Muscle layer of duodenum (tissue), 2 donors: Measurements from ENCODE around the gene MYH6.
"Not testable (repeated sequence)": the region's sequence is repeated elsewhere in the genome, so short reads cannot be mapped to it uniquely, and the experiment has no call there.

ENCODE experiments used
- H3K27ac ChIP-seq: one replicate; pipeline ENCODE4 v1.7.0; 2013; ENCODE audit warnings: mild to moderate bottlenecking, low read length
- H3K27me3 ChIP-seq: one replicate; pipeline ENCODE4 v1.7.0; 2013; ENCODE audit warnings: low read depth, mild to moderate bottlenecking, control low read depth, low read length
- H3K36me3 ChIP-seq, 2 donors: one replicate each; pipeline ENCODE4 v1.7.0; 2013; ENCODE audit warnings: low read length in 2 of 2, control low read depth in 1 of 2, mild to moderate bottlenecking in 1 of 2; ENCODE audit not compliant: insufficient read depth in 2 of 2, control insufficient read depth in 1 of 2
- H3K4me1 ChIP-seq, 2 donors: one replicate each; pipeline ENCODE4 v1.7.0; 2013; ENCODE audit warnings: low read length in 2 of 2, mild to moderate bottlenecking in 2 of 2, control low read depth in 1 of 2, moderate library complexity in 1 of 2; ENCODE audit not compliant: insufficient read depth in 2 of 2, control insufficient read depth in 1 of 2
- H3K4me3 ChIP-seq, 2 donors: one replicate each; pipeline ENCODE4 v1.7.0; 2013; ENCODE audit warnings: low read length in 2 of 2, low read depth in 1 of 2, mild to moderate bottlenecking in 1 of 2
- H3K9me3 ChIP-seq, 2 donors: one replicate each; pipeline ENCODE4 v1.7.0; 2013; ENCODE audit warnings: low read length in 2 of 2, control low read depth in 1 of 2, mild to moderate bottlenecking in 1 of 2; ENCODE audit not compliant: control insufficient read depth in 1 of 2
- donor health status: healthy.

The MYH6 gene

DNA sequence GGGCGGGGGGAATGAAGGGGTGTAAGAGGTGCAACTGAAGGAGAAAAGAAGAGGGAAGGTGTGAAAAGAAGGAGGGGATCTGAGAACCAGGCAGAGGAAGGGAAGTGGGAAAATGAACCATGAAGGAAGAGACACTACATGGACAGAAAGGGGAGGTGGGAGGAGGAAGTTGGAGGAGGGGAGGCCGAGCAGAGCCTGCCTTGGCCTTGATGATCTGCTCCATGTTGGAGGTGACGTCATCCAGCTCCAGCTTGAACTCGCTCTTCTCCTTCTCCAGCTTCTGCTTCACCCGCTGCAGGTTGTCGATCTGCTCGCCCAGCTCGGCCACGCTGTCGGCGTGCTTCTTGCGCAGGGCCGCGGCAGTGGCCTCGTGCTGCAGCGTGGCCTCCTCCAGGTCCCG is 11.6 kb upstream of the MYH6 start:
- not testable (repeated sequence) for H3K27ac ChIP-seq, H3K36me3 ChIP-seq, H3K4me3 ChIP-seq, H3K27me3 ChIP-seq, H3K9me3 ChIP-seq, H3K4me1 ChIP-seq

DNA sequence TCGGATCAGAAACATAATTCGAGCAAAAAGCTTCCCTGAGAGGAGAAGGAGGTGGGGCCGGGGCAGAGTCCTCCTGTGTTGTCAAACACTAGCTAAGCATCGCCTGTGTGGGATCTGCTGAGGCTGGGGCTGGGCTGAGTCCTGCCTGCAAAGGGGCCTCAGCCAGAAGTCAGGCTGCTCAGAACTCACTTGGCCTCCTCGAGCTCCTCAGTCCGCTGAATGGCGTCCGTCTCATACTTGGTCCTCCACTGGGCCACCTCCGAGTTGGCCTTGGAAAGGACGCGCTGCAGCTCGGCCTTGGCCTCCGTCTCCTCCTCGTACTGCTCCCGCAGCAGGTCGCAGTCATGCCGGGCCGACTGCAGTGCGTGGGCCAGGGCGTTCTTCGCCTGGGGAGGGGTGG is 9.9 kb upstream of the MYH6 start:
- Histone ChIP-seq H3K27ac (no peak overlapping the region), H3K4me3 (no peak overlapping the region), H3K4me1 (no peaks in the 10 kb centered on the region), H3K27me3 (no peaks in the 10 kb centered on the region), H3K9me3 (no peaks in the 10 kb centered on the region), H3K36me3 (no peaks in the 10 kb centered on the region)

- H3K36me3 ChIP-seq, H3K4me3 ChIP-seq, H3K27me3 ChIP-seq, H3K27ac ChIP-seq, H3K9me3 ChIP-seq, H3K4me1 ChIP-seq: not testable (repeated sequence)
Observed at GRCh38 chr14:23417269-23417668, 9.2 kb upstream of the MYH6 start.

DNA sequence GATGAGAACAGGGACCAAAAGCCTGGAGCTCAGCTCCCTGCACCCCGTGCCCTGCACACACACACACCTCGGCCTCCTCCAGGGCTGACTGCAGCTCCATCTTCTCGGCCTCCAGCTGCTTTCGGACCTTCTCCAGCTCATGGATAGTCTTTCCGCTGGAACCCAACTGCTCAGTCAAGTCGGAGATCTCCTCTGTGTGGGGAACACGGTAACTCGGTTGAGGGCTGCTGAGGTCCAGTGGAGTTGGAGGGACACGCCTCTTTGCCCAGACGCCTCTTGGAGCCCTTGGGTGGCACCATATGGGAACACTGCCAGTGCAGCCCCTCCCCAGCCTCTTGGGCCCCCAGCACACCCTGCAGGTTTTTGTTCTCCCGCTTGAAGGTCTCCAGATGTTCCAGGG is 8.7 kb upstream of the MYH6 start:
- no peaks in the 10 kb centered on the region for H3K9me3 ChIP-seq
- H3K4me3 ChIP-seq: no peak overlapping the region
- H3K4me1 ChIP-seq: no peaks in the 10 kb centered on the region
- H3K27ac ChIP-seq: no peak overlapping the region
- H3K36me3 ChIP-seq: no peaks in the 10 kb centered on the region
- no peaks in the 10 kb centered on the region for H3K27me3 ChIP-seq

- H3K27me3 ChIP-seq: no peaks in the 10 kb centered on the region
- no peaks in the 10 kb centered on the region for H3K9me3 ChIP-seq
- no peak overlapping the region for H3K27ac ChIP-seq
- H3K36me3 ChIP-seq: no peaks in the 10 kb centered on the region
- H3K4me1 ChIP-seq: no peaks in the 10 kb centered on the region
- no peak overlapping the region for H3K4me3 ChIP-seq
Observed at GRCh38 chr14:23415821-23416778, 8.0 kb upstream of the MYH6 start.

- no peaks in the 10 kb centered on the region for H3K4me1 ChIP-seq
- no peaks in the 10 kb centered on the region for H3K9me3 ChIP-seq
- H3K27ac ChIP-seq: no peak overlapping the region
- no peak overlapping the region for H3K4me3 ChIP-seq
- no peaks in the 10 kb centered on the region for H3K27me3 ChIP-seq
- H3K36me3 ChIP-seq: no peaks in the 10 kb centered on the region
Observed at GRCh38 chr14:23414906-23415820, 7.1 kb upstream of the MYH6 start.

GRCh38 chr14:23414254-23414653 is 6.2 kb upstream of the MYH6 start:
- Histone ChIP-seq H3K27me3 (no peaks in the 10 kb centered on the region), H3K9me3 (no peaks in the 10 kb centered on the region), H3K27ac (no peak overlapping the region), H3K36me3 (no peaks in the 10 kb centered on the region), H3K4me1 (no peaks in the 10 kb centered on the region), H3K4me3 (no peak overlapping the region)

DNA sequence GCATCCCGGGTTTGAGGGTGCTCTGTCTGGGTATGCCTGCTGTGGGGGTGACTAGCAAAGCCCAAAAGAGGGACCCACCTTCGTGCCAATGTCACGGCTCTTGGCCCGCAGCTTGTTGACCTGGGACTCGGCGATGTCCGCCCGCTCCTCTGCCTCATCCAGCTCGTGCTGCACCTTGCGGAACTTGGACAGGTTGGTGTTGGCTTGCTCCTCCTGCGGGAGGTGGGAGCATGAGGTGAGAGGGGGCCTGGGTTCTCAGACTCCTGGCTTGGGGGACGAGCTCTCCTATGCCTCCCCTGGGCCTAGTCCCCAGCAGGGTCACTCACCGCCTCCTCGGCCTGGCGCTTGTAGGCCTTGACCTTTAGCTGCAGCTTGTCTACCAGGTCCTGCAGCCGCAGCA is 5.6 kb upstream of the MYH6 start:
- H3K4me1 ChIP-seq: no peaks in the 10 kb centered on the region
- H3K4me3 ChIP-seq: no peak overlapping the region
- H3K9me3 ChIP-seq: no peaks in the 10 kb centered on the region
- H3K27me3 ChIP-seq: no peaks in the 10 kb centered on the region
- no peaks in the 10 kb centered on the region for H3K36me3 ChIP-seq
- no peak overlapping the region for H3K27ac ChIP-seq

DNA sequence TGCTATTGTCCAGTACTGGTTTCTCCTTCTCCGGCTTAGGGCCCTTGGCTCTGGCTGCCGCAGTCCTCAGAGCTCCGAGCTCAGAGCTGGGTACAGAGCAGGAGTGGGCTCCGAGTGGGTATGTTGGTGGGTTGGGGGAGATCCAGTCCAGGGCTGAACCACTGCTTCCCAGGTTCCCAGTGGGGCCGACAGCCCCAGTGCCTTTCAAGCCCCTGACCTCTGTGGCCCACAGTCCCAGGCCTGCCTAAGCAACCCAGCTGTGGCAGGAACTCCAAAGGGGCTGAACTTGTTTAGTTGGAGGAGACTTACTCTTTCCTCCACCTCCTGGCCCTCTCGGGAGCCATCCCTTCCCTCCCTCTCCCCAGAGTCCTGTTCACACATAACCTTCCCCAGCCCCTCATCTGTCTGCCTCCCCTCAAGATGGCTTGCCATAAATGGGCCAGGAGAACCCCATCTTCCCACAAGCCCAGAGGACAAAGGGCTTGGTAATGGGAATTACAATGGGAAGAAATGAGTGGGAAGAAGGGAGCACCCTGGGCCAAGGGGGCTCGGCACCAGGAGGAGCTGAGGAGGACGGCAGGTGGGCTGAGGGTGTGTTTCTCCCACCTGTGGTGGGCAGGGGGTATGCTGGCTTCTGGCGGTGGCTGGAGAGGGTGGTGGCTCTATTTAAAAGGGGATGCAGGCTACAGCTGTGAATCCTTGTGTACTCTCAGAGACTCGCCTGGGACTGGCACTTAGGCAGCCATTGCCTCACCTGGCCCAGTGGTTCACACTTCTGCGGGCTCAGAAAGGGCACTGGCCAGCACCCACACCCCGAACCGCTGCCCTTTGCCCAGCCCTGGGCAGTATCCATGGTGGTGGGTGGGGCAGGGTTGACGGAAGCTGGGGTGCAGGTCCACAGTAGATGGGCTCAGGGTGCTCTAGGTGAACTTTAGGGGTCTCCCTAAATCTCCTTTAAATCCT is 3.8 kb upstream of the MYH6 start:
- no peaks in the 10 kb centered on the region for H3K4me1 ChIP-seq
- H3K27me3 ChIP-seq: no peaks in the 10 kb centered on the region
- H3K4me3 ChIP-seq: no peak overlapping the region
- no peak overlapping the region for H3K27ac ChIP-seq
- no peaks in the 10 kb centered on the region for H3K9me3 ChIP-seq
- H3K36me3 ChIP-seq: no peaks in the 10 kb centered on the region

GRCh38 chr14:23409966-23410635 is 2.0 kb upstream of the MYH6 start:
- Histone ChIP-seq H3K4me3 (no peak overlapping the region), H3K27me3 (no peaks in the 10 kb centered on the region), H3K27ac (no peak overlapping the region), H3K36me3 (no peaks in the 10 kb centered on the region), H3K9me3 (no peaks in the 10 kb centered on the region), H3K4me1 (no peaks in the 10 kb centered on the region)
